Lung (tissue), 12 donors: Measurements from ENCODE around the gene PAFAH2. TPM values are rescaled to one million over a fixed set of nuclear protein-coding genes. Genes with fewer than 3 reads are reported as not detected.

ENCODE experiments used
- ATAC-seq: fragments of 200-7000 bp; cut with Tn5 transposase; one replicate; pipeline ENCODE4 v1.9.1; 2020; ENCODE audit warnings: moderate number of reproducible peaks; ENCODE audit not compliant: insufficient read depth, low FRiP score
- DNase-seq, 3 donors: peaks; one replicate each; pipeline ENCODE4 v3.0.0-alpha.2; 2013 to 2017
- H3K27ac ChIP-seq, 2 donors: one replicate each; pipeline ENCODE4 v1.5.1; 2013; ENCODE audit warnings: mild to moderate bottlenecking in 2 of 2, moderate library complexity in 2 of 2, control low read depth in 1 of 2, inconsistent platforms in 1 of 2, low read depth in 1 of 2, low read length in 1 of 2
- H3K27me3 ChIP-seq, 3 donors: one replicate each; pipeline ENCODE4 v1.5.1; 2013; ENCODE audit warnings: low read length in 2 of 3; ENCODE audit not compliant: control insufficient read depth in 3 of 3, insufficient read depth in 3 of 3
- H3K36me3 ChIP-seq, 4 donors: one replicate each; pipeline ENCODE4 v1.5.1; 2013; ENCODE audit warnings: low read length in 4 of 4, mild to moderate bottlenecking in 1 of 4, moderate library complexity in 1 of 4; ENCODE audit not compliant: control insufficient read depth in 4 of 4, insufficient read depth in 4 of 4
- H3K4me1 ChIP-seq, 5 donors: one replicate each; pipeline ENCODE4 v1.5.1; 2013; ENCODE audit warnings: low read length in 5 of 5, mild to moderate bottlenecking in 2 of 5, moderate library complexity in 1 of 5; ENCODE audit not compliant: control insufficient read depth in 5 of 5, insufficient read depth in 5 of 5
- H3K4me3 ChIP-seq: one replicate; pipeline ENCODE4 v1.5.1; 2013; ENCODE audit warnings: mild to moderate bottlenecking, control low read depth, moderate library complexity
- H3K9ac ChIP-seq, 2 donors: one replicate each; pipeline ENCODE4 v1.5.1; 2013; ENCODE audit warnings: low read length in 2 of 2, control low read depth in 1 of 2; ENCODE audit not compliant: insufficient read depth in 1 of 2
- H3K9me3 ChIP-seq, 4 donors: one replicate each; pipeline ENCODE4 v1.5.1; 2013; ENCODE audit warnings: low read length in 3 of 4, mild to moderate bottlenecking in 1 of 4, moderate library complexity in 1 of 4; ENCODE audit not compliant: control insufficient read depth in 4 of 4, insufficient read depth in 3 of 4
- WGBS, 2 donors: extraction: QIAGEN DNeasy Blood & Tissue Kit; methylation state at CpG; one replicate each; pipeline ENCODE4 v1.1.7; 2013; 5-methylcytosine and 5-hydroxymethylcytosine counted together
- polyA plus RNA-seq, 2 donors: library from polyadenylated mRNA; stranded (reverse); fragments of 200-250 nt; gene quantifications; one replicate each; pipeline ENCODE4 v1.2.1, GENCODE V29; 2013
- total RNA-seq, 2 donors: library from RNA; depleted of rRNA in 1 of 2; stranded (reverse); fragments of >200 nt in 1 of 2; gene quantifications; one replicate each; pipeline ENCODE4 v1.2.1, GENCODE V29; 2014 to 2021
- TF ChIP-seq, protein P1 (sequence below): IDR thresholded peaks from 2 replicates; pipeline ENCODE4 v1.5.1; 2012; ENCODE audit warnings: mild to moderate bottlenecking; ENCODE audit errors: control extremely low read depth, extremely low read depth
- donor health status: control.
- donor health status: control.
- donor health status: Bipolar disorder and iron deficiency.
- donor health status: healthy.
- donor health status: DM: yes; HTN: yes; CAD: no.

Gene PAFAH2
- total and polyA plus RNA-seq, 4 donors, result 6.5 to 15.2 (median 9.1) TPM

DNA sequence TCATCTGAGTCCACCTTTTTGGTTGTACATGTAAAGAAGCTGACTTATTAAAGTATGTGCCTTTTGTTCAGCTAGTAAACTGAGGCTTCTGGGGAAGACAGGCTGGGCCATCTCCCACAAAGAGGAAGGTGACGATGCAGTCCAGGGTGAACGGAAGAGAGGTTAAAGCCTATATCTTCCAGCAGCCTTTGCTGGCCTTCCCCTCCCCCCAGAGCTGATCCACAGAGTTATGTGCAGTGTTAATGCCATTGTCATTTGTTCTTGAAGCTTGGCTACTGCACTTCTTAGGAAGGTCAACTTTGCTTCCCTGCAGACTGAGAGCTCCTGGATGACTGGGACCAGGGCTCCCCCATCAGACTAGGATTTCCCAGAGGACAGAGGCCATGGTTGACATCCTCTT, 45.9 kb upstream of the PAFAH2 start:
- Histone ChIP-seq H3K4me1 (peaks cover 0 to 8% (median 0%) of the 10 kb centered on the region in 5 donors), H3K27ac (no peak overlapping the region), H3K9me3 (peaks cover 0 to 2% (median 0%) of the 10 kb centered on the region in 4 donors), H3K4me3 (no peak overlapping the region), H3K27me3 (peaks cover 5 to 45% (median 41%) of the 10 kb centered on the region in 3 donors), H3K36me3 (no peaks in the 10 kb centered on the region), H3K9ac (no peak overlapping the region)
- ATAC-seq, result no peak
- TF ChIP-seq, protein P1, sequence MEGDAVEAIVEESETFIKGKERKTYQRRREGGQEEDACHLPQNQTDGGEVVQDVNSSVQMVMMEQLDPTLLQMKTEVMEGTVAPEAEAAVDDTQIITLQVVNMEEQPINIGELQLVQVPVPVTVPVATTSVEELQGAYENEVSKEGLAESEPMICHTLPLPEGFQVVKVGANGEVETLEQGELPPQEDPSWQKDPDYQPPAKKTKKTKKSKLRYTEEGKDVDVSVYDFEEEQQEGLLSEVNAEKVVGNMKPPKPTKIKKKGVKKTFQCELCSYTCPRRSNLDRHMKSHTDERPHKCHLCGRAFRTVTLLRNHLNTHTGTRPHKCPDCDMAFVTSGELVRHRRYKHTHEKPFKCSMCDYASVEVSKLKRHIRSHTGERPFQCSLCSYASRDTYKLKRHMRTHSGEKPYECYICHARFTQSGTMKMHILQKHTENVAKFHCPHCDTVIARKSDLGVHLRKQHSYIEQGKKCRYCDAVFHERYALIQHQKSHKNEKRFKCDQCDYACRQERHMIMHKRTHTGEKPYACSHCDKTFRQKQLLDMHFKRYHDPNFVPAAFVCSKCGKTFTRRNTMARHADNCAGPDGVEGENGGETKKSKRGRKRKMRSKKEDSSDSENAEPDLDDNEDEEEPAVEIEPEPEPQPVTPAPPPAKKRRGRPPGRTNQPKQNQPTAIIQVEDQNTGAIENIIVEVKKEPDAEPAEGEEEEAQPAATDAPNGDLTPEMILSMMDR, result no peak
- no peak for DNase-seq
- 59 to 74% methylated on average over 2 of the region's 2 CpGs for WGBS, 2 donors

DNA sequence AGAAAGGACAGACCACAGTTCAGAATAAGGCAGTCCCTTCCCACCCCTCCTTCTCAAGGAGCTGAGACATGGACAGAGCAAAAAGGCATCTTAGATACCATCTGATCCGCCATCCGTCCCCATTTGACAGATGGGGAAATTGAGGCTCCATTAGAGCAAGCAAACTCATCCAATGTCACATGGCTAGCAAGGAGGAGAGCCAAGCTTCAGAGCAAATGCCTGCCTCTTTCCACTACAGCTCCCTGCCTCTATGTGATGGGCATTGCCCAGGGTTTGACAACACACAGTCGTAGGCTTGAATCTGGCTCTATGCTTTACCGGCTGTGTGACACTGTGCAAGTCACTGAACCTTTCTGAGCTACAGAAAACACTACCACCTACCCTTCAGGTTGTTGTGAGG, 44.1 kb upstream of the PAFAH2 start:
- Histone ChIP-seq H3K27me3 (peaks cover 5 to 35% (median 27%) of the 10 kb centered on the region in 3 donors), H3K4me1 (peaks cover 0 to 8% (median 0%) of the 10 kb centered on the region in 5 donors), H3K9me3 (peaks cover 0 to 2% (median 0%) of the 10 kb centered on the region in 4 donors), H3K9ac (no peak overlapping the region), H3K4me3 (no peak overlapping the region), H3K36me3 (no peaks in the 10 kb centered on the region), H3K27ac (no peak overlapping the region)
- DNase-seq (no peak), ATAC-seq (no peak)
- 67% methylated on average over 4 of the region's 4 CpGs for WGBS, 2 donors
- TF ChIP-seq, protein P1, result no peak

DNA sequence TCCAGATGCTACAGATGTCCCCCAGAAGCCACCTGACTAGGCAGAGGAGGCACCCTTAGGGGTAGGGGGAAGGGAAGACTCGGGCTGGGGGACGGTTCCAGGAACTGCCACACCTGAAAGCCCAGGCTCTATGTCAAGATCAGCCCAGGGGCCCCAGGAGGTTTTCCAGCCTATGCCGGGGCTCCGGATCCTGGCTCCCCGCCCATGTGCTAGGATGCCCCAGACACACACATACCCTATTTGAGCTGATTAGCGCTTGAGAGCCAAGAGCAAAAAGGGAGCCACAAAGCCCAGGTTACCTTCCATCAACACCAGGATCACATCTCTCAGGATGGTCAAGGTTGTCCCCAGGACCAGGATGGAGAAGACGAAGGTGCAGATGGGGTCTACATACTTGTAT, 43.5 kb upstream of the PAFAH2 start:
- Histone ChIP-seq H3K27ac (no peak overlapping the region), H3K9ac (no peak overlapping the region), H3K36me3 (no peaks in the 10 kb centered on the region), H3K4me1 (peaks cover 0 to 8% (median 0%) of the 10 kb centered on the region in 5 donors), H3K9me3 (peaks cover 0 to 2% (median 0%) of the 10 kb centered on the region in 4 donors), H3K4me3 (no peak overlapping the region), H3K27me3 (peaks cover 5 to 29% (median 21%) of the 10 kb centered on the region in 3 donors)
- TF ChIP-seq, protein P1, result no peak
- 73 to 80% methylated on average over 7 of the region's 7 CpGs for WGBS, 2 donors
- DNase-seq, result no peak
- ATAC-seq, result no peak

DNA sequence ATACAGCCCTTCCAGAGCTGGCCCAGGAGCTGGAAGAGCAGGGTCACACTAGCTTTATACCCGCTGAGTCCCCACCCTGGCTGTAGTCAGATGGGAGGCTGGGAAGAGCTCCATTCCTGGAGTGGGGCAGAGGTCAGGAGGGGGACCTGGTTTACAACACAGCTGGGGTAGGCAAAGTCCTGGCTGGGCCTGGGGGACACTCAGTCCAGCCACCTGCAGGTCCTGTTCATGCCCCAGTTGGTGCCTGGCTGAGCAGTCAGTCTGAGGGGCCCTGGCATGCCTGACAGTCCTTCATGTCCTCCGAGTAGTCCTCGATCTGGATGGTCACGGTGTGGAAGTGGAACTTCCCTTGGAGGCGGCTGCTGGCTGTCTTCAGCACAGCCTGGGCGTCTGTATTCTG, 41.0 kb upstream of the PAFAH2 start:
- Histone ChIP-seq H3K9ac (no peak overlapping the region), H3K27me3 (peaks cover 0 to 9% (median 3%) of the 10 kb centered on the region in 3 donors)

More for the DNA sequence above, 41.0 kb upstream of the PAFAH2 start:
- no peak for ATAC-seq
- no peak overlapping the region for H3K4me3 ChIP-seq
- peak overlapping the region in 1 of 2 donors; percentile 67 for H3K27ac ChIP-seq
- peaks cover 0 to 12% (median 0%) of the 10 kb centered on the region in 5 donors for H3K4me1 ChIP-seq
- H3K9me3 ChIP-seq, result no peaks in the 10 kb centered on the region
- whole genome bisulfite sequencing, 2 donors, result 71 to 89% methylated on average over 6 of the region's 6 CpGs
- DNase-seq, result no peak
- H3K36me3 ChIP-seq, result no peaks in the 10 kb centered on the region
- TF ChIP-seq, protein P1, result no peak
